ENCODE measurements around the gene TCF25. TPM values are rescaled to one million over a fixed set of nuclear protein-coding genes. Genes with fewer than 3 reads are reported as not detected.

The TCF25 gene
- total and polyA plus RNA-seq, 4 donors = 47.6 to 273 (median 216) TPM

- Histone ChIP-seq H3K27me3 (ENCODE audit: control insufficient read depth in 1 of 2, insufficient read depth in 2 of 2, low read length in 1 of 2) (no peaks in the 10 kb centered on the region), H3K27ac (ENCODE audit: low read depth in 1 of 2, low read length in 2 of 2) (no peak overlapping the region), H3K9me3 (ENCODE audit: control insufficient read depth, low read length) (no peaks in the 10 kb centered on the region), H3K4me3 (ENCODE audit: low read length in 2 of 2) (no peak overlapping the region), H3K4me1 (ENCODE audit: control insufficient read depth in 1 of 2, insufficient read depth in 2 of 2, low read length in 2 of 2) (no peaks in the 10 kb centered on the region), H3K36me3 (ENCODE audit: control insufficient read depth in 1 of 2, insufficient read depth in 2 of 2, low read length in 1 of 2) (no peaks in the 10 kb centered on the region)
- WGBS, 2 donors = 94 to 95% methylated on average over 5 of the region's 5 CpGs
- DNase-seq (no peak), ATAC-seq (ENCODE audit: low FRiP score) (no peak)
- intact Hi-C loops (cut with DNase I) = no loop called here
These were observed 78.1 kb downstream of the TCF25 start for GRCh38 chr16:89951509-89951908.

- H3K27me3 ChIP-seq (ENCODE audit: control insufficient read depth in 1 of 2, insufficient read depth in 2 of 2, low read length in 1 of 2) = no peaks in the 10 kb centered on the region
- no peaks in the 10 kb centered on the region for H3K36me3 ChIP-seq (ENCODE audit: control insufficient read depth in 1 of 2, insufficient read depth in 2 of 2, low read length in 1 of 2)
- DNase-seq = no peak
- no peaks in the 10 kb centered on the region for H3K4me1 ChIP-seq (ENCODE audit: control insufficient read depth in 1 of 2, insufficient read depth in 2 of 2, low read length in 2 of 2)
- no peak overlapping the region for H3K27ac ChIP-seq (ENCODE audit: low read depth in 1 of 2, low read length in 2 of 2)
- H3K4me3 ChIP-seq (ENCODE audit: low read length in 2 of 2) = no peak overlapping the region
- H3K9me3 ChIP-seq (ENCODE audit: control insufficient read depth, low read length) = no peaks in the 10 kb centered on the region
- intact Hi-C loops (cut with DNase I) = no loop called here
- ATAC-seq (ENCODE audit: low FRiP score) = no peak
- WGBS, 2 donors = 94 to 96% methylated on average over 12 of the region's 12 CpGs
These were observed 78.7 kb downstream of the TCF25 start for GRCh38 chr16:89952049-89952448.

- intact Hi-C loops (cut with DNase I) = no loop called here
- 90 to 92% methylated on average over 6 of the region's 6 CpGs for WGBS, 2 donors
- H3K27me3 ChIP-seq (ENCODE audit: control insufficient read depth in 1 of 2, insufficient read depth in 2 of 2, low read length in 1 of 2) = no peaks in the 10 kb centered on the region
These were observed 79.2 kb downstream of the TCF25 start for GRCh38 chr16:89952551-89952950.

GRCh38 chr16:89953671-89954406 is 80.4 kb downstream of the TCF25 start:
- H3K27ac ChIP-seq (ENCODE audit: low read depth in 1 of 2, low read length in 2 of 2) = no peak overlapping the region

More at GRCh38 chr16:89952551-89952950, 79.2 kb downstream of the TCF25 start:
- H3K4me1 ChIP-seq (ENCODE audit: control insufficient read depth in 1 of 2, insufficient read depth in 2 of 2, low read length in 2 of 2) = no peaks in the 10 kb centered on the region
- DNase-seq (no peak), ATAC-seq (ENCODE audit: low FRiP score) (no peak)
- H3K36me3 ChIP-seq (ENCODE audit: control insufficient read depth in 1 of 2, insufficient read depth in 2 of 2, low read length in 1 of 2) = no peaks in the 10 kb centered on the region
- no peak overlapping the region for H3K27ac ChIP-seq (ENCODE audit: low read depth in 1 of 2, low read length in 2 of 2)
- no peak overlapping the region for H3K4me3 ChIP-seq (ENCODE audit: low read length in 2 of 2)
- H3K9me3 ChIP-seq (ENCODE audit: control insufficient read depth, low read length) = no peaks in the 10 kb centered on the region

GRCh38 chr16:89954462-89954861 is 81.1 kb downstream of the TCF25 start:
- ATAC-seq (ENCODE audit: low FRiP score) = no peak
- intact Hi-C loops (cut with DNase I) = no loop called here
- WGBS, 2 donors = 93 to 94% methylated on average over 15 of the region's 15 CpGs
- H3K9me3 ChIP-seq (ENCODE audit: control insufficient read depth, low read length) = no peaks in the 10 kb centered on the region
- no peaks in the 10 kb centered on the region for H3K27me3 ChIP-seq (ENCODE audit: control insufficient read depth in 1 of 2, insufficient read depth in 2 of 2, low read length in 1 of 2)
- H3K27ac ChIP-seq (ENCODE audit: low read depth in 1 of 2, low read length in 2 of 2) = no peak overlapping the region
- no peak for DNase-seq
- H3K4me3 ChIP-seq (ENCODE audit: low read length in 2 of 2) = no peak overlapping the region
- no peaks in the 10 kb centered on the region for H3K36me3 ChIP-seq (ENCODE audit: control insufficient read depth in 1 of 2, insufficient read depth in 2 of 2, low read length in 1 of 2)
- H3K4me1 ChIP-seq (ENCODE audit: control insufficient read depth in 1 of 2, insufficient read depth in 2 of 2, low read length in 2 of 2) = no peaks in the 10 kb centered on the region

More at GRCh38 chr16:89953671-89954406, 80.4 kb downstream of the TCF25 start:
- Histone ChIP-seq H3K9me3 (ENCODE audit: control insufficient read depth, low read length) (no peaks in the 10 kb centered on the region), H3K36me3 (ENCODE audit: control insufficient read depth in 1 of 2, insufficient read depth in 2 of 2, low read length in 1 of 2) (no peaks in the 10 kb centered on the region), H3K4me3 (ENCODE audit: low read length in 2 of 2) (no peak overlapping the region), H3K4me1 (ENCODE audit: control insufficient read depth in 1 of 2, insufficient read depth in 2 of 2, low read length in 2 of 2) (no peaks in the 10 kb centered on the region), H3K27me3 (ENCODE audit: control insufficient read depth in 1 of 2, insufficient read depth in 2 of 2, low read length in 1 of 2) (no peaks in the 10 kb centered on the region)
- ATAC-seq (ENCODE audit: low FRiP score) (no peak), DNase-seq (no peak)
- intact Hi-C loops (cut with DNase I) = no loop called here
- 95 to 96% methylated on average over 11 of the region's 11 CpGs for WGBS, 2 donors

GRCh38 chr16:89955001-89955685 is 81.8 kb downstream of the TCF25 start:
- intact Hi-C loops (cut with DNase I) = no loop called here
- Histone ChIP-seq H3K4me3 (ENCODE audit: low read length in 2 of 2) (no peak overlapping the region), H3K36me3 (ENCODE audit: control insufficient read depth in 1 of 2, insufficient read depth in 2 of 2, low read length in 1 of 2) (no peaks in the 10 kb centered on the region), H3K27ac (ENCODE audit: low read depth in 1 of 2, low read length in 2 of 2) (no peak overlapping the region), H3K4me1 (ENCODE audit: control insufficient read depth in 1 of 2, insufficient read depth in 2 of 2, low read length in 2 of 2) (no peaks in the 10 kb centered on the region), H3K27me3 (ENCODE audit: control insufficient read depth in 1 of 2, insufficient read depth in 2 of 2, low read length in 1 of 2) (no peaks in the 10 kb centered on the region), H3K9me3 (ENCODE audit: control insufficient read depth, low read length) (no peaks in the 10 kb centered on the region)
- no peak for ATAC-seq (ENCODE audit: low FRiP score)
- 92 to 94% methylated on average over 15 of the region's 15 CpGs for whole genome bisulfite sequencing, 2 donors
- no peak for DNase-seq

- intact Hi-C loops (cut with DNase I) = no loop called here
These were observed 83.3 kb downstream of the TCF25 start for GRCh38 chr16:89956505-89957215.

GRCh38 chr16:89957216-89957785 is 83.9 kb downstream of the TCF25 start:
- H3K36me3 ChIP-seq (ENCODE audit: control insufficient read depth in 1 of 2, insufficient read depth in 2 of 2, low read length in 1 of 2) = no peaks in the 10 kb centered on the region
- intact Hi-C loops (cut with DNase I) = no loop called here
- H3K4me1 ChIP-seq (ENCODE audit: control insufficient read depth in 1 of 2, insufficient read depth in 2 of 2, low read length in 2 of 2) = no peaks in the 10 kb centered on the region
- H3K27me3 ChIP-seq (ENCODE audit: control insufficient read depth in 1 of 2, insufficient read depth in 2 of 2, low read length in 1 of 2) = no peaks in the 10 kb centered on the region
- H3K9me3 ChIP-seq (ENCODE audit: control insufficient read depth, low read length) = no peaks in the 10 kb centered on the region
- no peak overlapping the region for H3K27ac ChIP-seq (ENCODE audit: low read depth in 1 of 2, low read length in 2 of 2)
- 91 to 98% methylated on average over 21 to 23 of the region's 23 CpGs for WGBS, 2 donors
- H3K4me3 ChIP-seq (ENCODE audit: low read length in 2 of 2) = no peak overlapping the region
- no peak for ATAC-seq (ENCODE audit: low FRiP score)
- peak in 1 of 2 donors; percentile 40 for DNase-seq

More at GRCh38 chr16:89956505-89957215, 83.3 kb downstream of the TCF25 start:
- H3K27ac ChIP-seq (ENCODE audit: low read depth in 1 of 2, low read length in 2 of 2) = no peak overlapping the region
- no peaks in the 10 kb centered on the region for H3K36me3 ChIP-seq (ENCODE audit: control insufficient read depth in 1 of 2, insufficient read depth in 2 of 2, low read length in 1 of 2)
- H3K27me3 ChIP-seq (ENCODE audit: control insufficient read depth in 1 of 2, insufficient read depth in 2 of 2, low read length in 1 of 2) = no peaks in the 10 kb centered on the region
- H3K9me3 ChIP-seq (ENCODE audit: control insufficient read depth, low read length) = no peaks in the 10 kb centered on the region
- DNase-seq (peak in 1 of 2 donors; percentile 17), ATAC-seq (ENCODE audit: low FRiP score) (no peak)
- H3K4me1 ChIP-seq (ENCODE audit: control insufficient read depth in 1 of 2, insufficient read depth in 2 of 2, low read length in 2 of 2) = no peaks in the 10 kb centered on the region
- 95 to 96% methylated on average over 15 of the region's 15 CpGs for WGBS, 2 donors
- H3K4me3 ChIP-seq (ENCODE audit: low read length in 2 of 2) = no peak overlapping the region
